Measurements from ENCODE around the gene TPRN.

GRCh38 chr9:137234055-137234697 lies 33.6 kb upstream of the TPRN start:
- no peak for TF ChIP-seq CTCF (IDR thresholded peaks at IDR 0.05; ENCODE audit: insufficient read depth, low read depth, low read length)
- TF ChIP-seq EZH2 (IDR thresholded peaks at IDR 0.05; ENCODE audit: insufficient read depth, low read length): no peak
